ENCODE results near the gene ANKRD49.

DNA sequence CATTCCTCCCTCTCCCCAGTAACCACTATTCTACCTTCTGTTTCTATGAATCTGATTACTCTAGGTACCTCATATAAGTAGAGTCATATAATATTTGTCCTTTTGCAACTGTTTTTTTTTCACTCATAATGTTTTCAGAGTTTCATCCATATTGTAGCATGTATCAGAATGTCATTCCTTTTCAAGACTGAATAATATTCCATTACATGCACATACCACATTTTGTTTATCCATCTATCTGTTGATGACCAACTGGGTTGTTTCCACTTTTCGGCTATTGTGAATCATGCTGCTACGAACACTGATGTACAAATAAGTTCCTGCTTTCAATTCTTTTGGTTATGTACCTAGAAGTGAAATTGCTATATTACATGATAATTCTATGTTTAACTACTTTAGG, 40.8 kb upstream of the ANKRD49 start:
- TF ChIP-seq RAD21 (IDR thresholded peaks at IDR 0.05 in 1 of 2, conservative IDR thresholded peaks at IDR 0.05 in 1 of 2; ENCODE audit: low read depth in 2 of 2, low read length in 2 of 2) = no peak
- no peak for TF ChIP-seq EZH2 (IDR thresholded peaks at IDR 0.05; ENCODE audit: low read depth, low read length, severe bottlenecking)
- TF ChIP-seq MAFK (IDR thresholded peaks at IDR 0.05; ENCODE audit: low read depth, low read length) = no peak
- TF ChIP-seq POLR2A (IDR thresholded peaks at IDR 0.05; ENCODE audit: control extremely low read depth in 1 of 2, low read depth in 2 of 2, low read length in 2 of 2) = no peak
- no peak for TF ChIP-seq BRCA1 (IDR thresholded peaks at IDR 0.05; ENCODE audit: low read depth, low read length)
- TF ChIP-seq, protein P1, sequence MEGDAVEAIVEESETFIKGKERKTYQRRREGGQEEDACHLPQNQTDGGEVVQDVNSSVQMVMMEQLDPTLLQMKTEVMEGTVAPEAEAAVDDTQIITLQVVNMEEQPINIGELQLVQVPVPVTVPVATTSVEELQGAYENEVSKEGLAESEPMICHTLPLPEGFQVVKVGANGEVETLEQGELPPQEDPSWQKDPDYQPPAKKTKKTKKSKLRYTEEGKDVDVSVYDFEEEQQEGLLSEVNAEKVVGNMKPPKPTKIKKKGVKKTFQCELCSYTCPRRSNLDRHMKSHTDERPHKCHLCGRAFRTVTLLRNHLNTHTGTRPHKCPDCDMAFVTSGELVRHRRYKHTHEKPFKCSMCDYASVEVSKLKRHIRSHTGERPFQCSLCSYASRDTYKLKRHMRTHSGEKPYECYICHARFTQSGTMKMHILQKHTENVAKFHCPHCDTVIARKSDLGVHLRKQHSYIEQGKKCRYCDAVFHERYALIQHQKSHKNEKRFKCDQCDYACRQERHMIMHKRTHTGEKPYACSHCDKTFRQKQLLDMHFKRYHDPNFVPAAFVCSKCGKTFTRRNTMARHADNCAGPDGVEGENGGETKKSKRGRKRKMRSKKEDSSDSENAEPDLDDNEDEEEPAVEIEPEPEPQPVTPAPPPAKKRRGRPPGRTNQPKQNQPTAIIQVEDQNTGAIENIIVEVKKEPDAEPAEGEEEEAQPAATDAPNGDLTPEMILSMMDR (IDR thresholded peaks at IDR 0.05; ENCODE audit: control extremely low read depth in 1 of 3, insufficient read depth in 1 of 3, low read depth in 1 of 3, low read length in 3 of 3) = no peak
- TF ChIP-seq PHF8 (conservative IDR thresholded peaks at IDR 0.05; ENCODE audit: low read depth, low read length) = no peak
- no peak for TF ChIP-seq SRF (IDR thresholded peaks at IDR 0.05; ENCODE audit: low read depth, low read length)
- TF ChIP-seq SP2 (IDR thresholded peaks at IDR 0.05; ENCODE audit: low read length) = no peak
- no peak for TF ChIP-seq CREB1 (IDR thresholded peaks at IDR 0.05)
- no peak for TF ChIP-seq TAF1 (IDR thresholded peaks at IDR 0.05; ENCODE audit: low read depth, low read length)
- no peak for TF ChIP-seq MAX (IDR thresholded peaks at IDR 0.05)
- TF ChIP-seq, protein P2, sequence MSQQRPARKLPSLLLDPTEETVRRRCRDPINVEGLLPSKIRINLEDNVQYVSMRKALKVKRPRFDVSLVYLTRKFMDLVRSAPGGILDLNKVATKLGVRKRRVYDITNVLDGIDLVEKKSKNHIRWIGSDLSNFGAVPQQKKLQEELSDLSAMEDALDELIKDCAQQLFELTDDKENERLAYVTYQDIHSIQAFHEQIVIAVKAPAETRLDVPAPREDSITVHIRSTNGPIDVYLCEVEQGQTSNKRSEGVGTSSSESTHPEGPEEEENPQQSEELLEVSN (IDR thresholded peaks at IDR 0.05) = no peak
- TF ChIP-seq POLR2AphosphoS5 (IDR thresholded peaks at IDR 0.05; ENCODE audit: low read depth, low read length) = no peak

Measured in H1 (cell line).